GM10248 (cell line): ENCODE results near the gene MKKS.

Source experiments
- CTCF ChIA-PET: fragments of 300-600 bp; sonication (Branson Sonifier 250); formaldehyde crosslinking; extraction: SDS; loops from one replicate; lab custom pipeline; 2021; ENCODE audit warnings: antibody characterized with exemption; lab: Yijun Ruan, JAX
- POLR2A ChIA-PET: fragments of 350-650 bp; sonication (Branson Sonifier 250); formaldehyde crosslinking; extraction: SDS; loops from one replicate; lab custom pipeline; 2020; ENCODE audit warnings: antibody characterized with exemption; lab: Yijun Ruan, JAX
- DNase-seq: peaks from one replicate; pipeline ENCODE4 v3.0.0; 2012; ENCODE audit errors: extremely low spot score
- TF ChIP-seq, protein P1 (sequence below): IDR thresholded peaks from 2 replicates; pipeline ENCODE4 v1.5.1; 2012; ENCODE audit warnings: mild to moderate bottlenecking, low read depth; ENCODE audit errors: extremely low read depth, missing control alignments, control extremely low read depth

MKKS gene

GRCh38 chr20:10433623-10434466, at the start of gene MKKS:
Gene MKKS, minus strand, starts transcription at chr20:10434222. Its CDS starts 20,708 bp downstream, at chr20:10413514.
- TF ChIP-seq, protein P1, sequence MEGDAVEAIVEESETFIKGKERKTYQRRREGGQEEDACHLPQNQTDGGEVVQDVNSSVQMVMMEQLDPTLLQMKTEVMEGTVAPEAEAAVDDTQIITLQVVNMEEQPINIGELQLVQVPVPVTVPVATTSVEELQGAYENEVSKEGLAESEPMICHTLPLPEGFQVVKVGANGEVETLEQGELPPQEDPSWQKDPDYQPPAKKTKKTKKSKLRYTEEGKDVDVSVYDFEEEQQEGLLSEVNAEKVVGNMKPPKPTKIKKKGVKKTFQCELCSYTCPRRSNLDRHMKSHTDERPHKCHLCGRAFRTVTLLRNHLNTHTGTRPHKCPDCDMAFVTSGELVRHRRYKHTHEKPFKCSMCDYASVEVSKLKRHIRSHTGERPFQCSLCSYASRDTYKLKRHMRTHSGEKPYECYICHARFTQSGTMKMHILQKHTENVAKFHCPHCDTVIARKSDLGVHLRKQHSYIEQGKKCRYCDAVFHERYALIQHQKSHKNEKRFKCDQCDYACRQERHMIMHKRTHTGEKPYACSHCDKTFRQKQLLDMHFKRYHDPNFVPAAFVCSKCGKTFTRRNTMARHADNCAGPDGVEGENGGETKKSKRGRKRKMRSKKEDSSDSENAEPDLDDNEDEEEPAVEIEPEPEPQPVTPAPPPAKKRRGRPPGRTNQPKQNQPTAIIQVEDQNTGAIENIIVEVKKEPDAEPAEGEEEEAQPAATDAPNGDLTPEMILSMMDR: no peak
- ChIA-PET CTCF (interaction anchor here (0.9 to 3.9 kb wide), 6 partner anchors 7 to 455 kb away, joined by 3 to 22 read pairs (median 5); no protein-coding TSS in a partner anchor), POLR2A (interaction anchor here (0.5 to 0.6 kb wide), 2 partner anchors 41 to 428 kb away, joined by 3 to 5 read pairs; no protein-coding TSS in a partner anchor)
- DNase-seq: peak; percentile 83

- CTCF ChIA-PET: interaction anchor here (1.3 to 1.7 kb wide), 2 partner anchors 8 to 12 kb away, joined by 3 to 5 read pairs; no protein-coding TSS in a partner anchor
- TF ChIP-seq, protein P1: no peak
- POLR2A ChIA-PET: no interaction called here
- DNase-seq: no peak
Observed at GRCh38 chr20:10483691-10484090, 49.7 kb upstream of the MKKS start.

GRCh38 chr20:10481676-10482075, 47.7 kb upstream of the MKKS start:
- ChIA-PET POLR2A (no interaction called here), CTCF (interaction anchor here (0.8 to 2.4 kb wide), 4 partner anchors 11 to 43 kb away, joined by 3 to 7 read pairs (median 3); no protein-coding TSS in a partner anchor)
- no peak for DNase-seq
- TF ChIP-seq, protein P1: no peak

DNA sequence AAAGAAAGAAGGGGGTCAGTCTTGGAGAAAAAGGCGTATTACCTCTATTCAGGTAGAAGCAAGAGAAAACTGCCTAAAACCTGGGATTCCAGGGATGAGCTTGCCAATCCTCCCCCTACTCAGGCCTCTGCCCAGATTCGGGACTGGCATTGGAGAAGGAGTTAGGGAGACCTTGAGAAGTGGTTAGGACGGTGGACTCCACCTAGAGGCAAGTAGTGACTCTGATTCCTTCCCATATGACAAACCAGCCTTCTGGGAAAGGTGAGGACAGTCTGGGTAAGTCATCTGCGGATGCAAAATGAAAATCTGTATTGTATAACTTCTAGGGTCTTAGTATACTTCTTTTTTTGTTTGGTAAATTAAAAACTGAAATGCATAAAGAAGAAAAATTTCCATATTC, 44.9 kb upstream of the MKKS start:
- ChIA-PET CTCF (interaction anchor here (0.9 to 3.1 kb wide), 6 partner anchors 10 to 74 kb away, joined by 3 to 22 read pairs (median 5); partner anchors contain the start of gene MKKS), POLR2A (no interaction called here)
- TF ChIP-seq, protein P1: no peak
- no peak for DNase-seq

GRCh38 chr20:10478205-10478604, 44.2 kb upstream of the MKKS start:
- DNase-seq: peak; percentile 41
- ChIA-PET CTCF (interaction anchor here (0.7 to 4.2 kb wide), 10 partner anchors 10 to 185 kb away, joined by 3 to 22 read pairs (median 4); partner anchors contain the start of gene MKKS), POLR2A (no interaction called here)
- TF ChIP-seq, protein P1: no peak

DNA sequence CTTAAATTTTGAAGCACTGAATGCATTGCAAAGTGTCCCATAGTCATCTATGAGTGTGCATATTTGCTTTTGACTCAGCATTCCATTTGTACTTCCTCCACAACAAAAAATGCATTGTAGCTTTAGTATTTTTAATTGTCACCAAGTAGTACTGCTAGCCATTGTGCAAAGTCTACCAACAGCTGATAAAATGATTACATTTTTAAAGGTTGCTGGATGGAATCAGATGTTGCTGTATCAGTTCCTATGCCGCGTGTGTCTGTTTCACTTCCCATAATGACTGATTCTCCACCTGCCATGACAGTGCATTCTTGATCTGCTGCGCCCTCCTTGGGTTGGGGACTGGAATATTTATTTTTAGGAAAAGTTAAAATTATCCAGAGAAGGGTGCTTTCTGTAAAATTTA, 42.3 kb upstream of the MKKS start:
- ChIA-PET CTCF (interaction anchor here (0.6 to 4.2 kb wide), 17 partner anchors 8 to 1067 kb away, joined by 3 to 22 read pairs (median 4); partner anchors contain the start of genes MKKS and SLX4IP), POLR2A (no interaction called here)
- DNase-seq: peak; percentile 51
- TF ChIP-seq, protein P1: peak; percentile 51
